HFFc6 (cell line): ENCODE data around the gene DYNC2I2. TPM values are rescaled to one million over a fixed set of nuclear protein-coding genes. Genes with fewer than 3 reads are reported as not detected.
A peak's percentile ranks its signal among the peaks of the same experiment; 100 is the strongest.

Source experiments
- DNase-seq: peaks from one replicate; pipeline ENCODE4 v3.0.0-alpha.2; 2018
- H3K27ac Mint-ChIP-seq: 2 replicates; pipeline ENCODE4 v1.8.0; 2020; ENCODE audit warnings: mild to moderate bottlenecking, mixed read lengths
- H3K27me3 Mint-ChIP-seq: 2 replicates; pipeline ENCODE4 v1.8.0; 2021; ENCODE audit warnings: mild to moderate bottlenecking, moderate library complexity, mixed read lengths; ENCODE audit not compliant: insufficient read depth
- H3K36me3 Mint-ChIP-seq: 2 replicates; pipeline ENCODE4 v1.8.0; 2021; ENCODE audit warnings: low read depth, mixed read lengths
- H3K4me1 Mint-ChIP-seq: 2 replicates; pipeline ENCODE4 v1.8.0; 2020; ENCODE audit warnings: low read depth, mixed read lengths
- H3K4me3 Mint-ChIP-seq: 2 replicates; pipeline ENCODE4 v1.8.0; 2020; ENCODE audit warnings: mild to moderate bottlenecking, moderate library complexity, mixed read lengths
- H3K9me3 Mint-ChIP-seq: 2 replicates; pipeline ENCODE4 v1.8.0; 2020; ENCODE audit warnings: mild to moderate bottlenecking, mixed read lengths
- total RNA-seq, 6 experiments: library from RNA; stranded (reverse); fragmentation: NEBNext Ultra II Directional; extraction: Animal tissue kit (Norgen Biotek cat#: 25700); gene quantifications; 2 replicates in 1 of 6; 3 replicates in 5 of 6; pipeline ENCODE4 v1.2.3, GENCODE V29; 2021
- TF ChIP-seq, protein P1 (sequence below): fragments of 200-600 bp; sonication (generic); IDR thresholded peaks from 2 replicates; pipeline ENCODE4 v1.5.0; 2021; ENCODE audit warnings: antibody characterized with exemption, mild to moderate bottlenecking

DYNC2I2 gene
- total RNA-seq, 6 experiments from 2014 or later: 34.5 to 51.7 (median 49.9) TPM

DNA sequence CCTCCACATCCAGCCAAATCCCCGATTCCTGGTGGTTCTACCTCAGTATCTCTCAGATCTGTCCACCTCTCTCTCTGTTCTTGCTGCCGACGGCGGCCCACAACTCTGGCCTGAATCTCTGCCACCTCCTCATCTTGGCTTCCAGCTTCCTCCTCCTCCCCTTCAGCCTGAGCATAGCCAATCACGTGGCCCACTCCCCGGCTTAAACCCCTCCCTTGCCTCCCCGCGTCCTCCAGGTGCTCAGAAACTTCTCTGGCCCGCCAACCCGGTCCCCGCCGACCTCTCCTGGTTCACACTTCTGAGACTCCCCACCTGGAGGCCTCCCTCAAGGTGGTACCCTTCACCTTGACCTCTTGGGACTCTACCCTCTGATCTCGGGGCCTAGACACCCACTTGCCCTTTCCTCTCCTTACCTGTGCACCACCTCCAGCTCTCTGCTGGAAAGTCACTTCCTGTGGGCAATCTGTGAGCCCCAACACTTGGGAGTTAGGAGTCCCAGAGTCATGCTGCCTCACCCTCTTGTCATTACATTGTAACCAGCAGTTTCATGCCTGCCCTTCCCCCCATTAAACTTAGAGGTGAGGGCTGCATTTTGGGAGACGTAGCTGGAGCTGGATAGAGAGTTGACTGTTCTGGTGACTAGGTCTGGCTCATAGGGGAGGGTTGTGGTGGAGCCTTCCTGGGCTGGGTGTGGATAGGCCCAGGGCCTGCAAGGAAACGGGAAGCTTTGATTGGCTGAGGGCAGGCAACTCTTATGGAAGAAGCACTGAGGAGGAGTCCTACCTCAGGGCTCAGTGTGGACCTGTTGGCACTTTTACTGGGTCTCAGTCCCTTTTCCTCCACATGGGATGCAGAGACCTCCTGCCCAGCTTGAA lies 27.9 kb upstream of the DYNC2I2 start:
- Mint-ChIP-seq H3K27me3 (peaks cover 5% of the 10 kb centered on the region; the same call in 1 of the 2 replicates), H3K4me3 (peak overlapping the region; percentile 100), H3K4me1 (peaks cover 44% of the 10 kb centered on the region), H3K27ac (peak overlapping the region; percentile 98), H3K9me3 (no peaks in the 10 kb centered on the region), H3K36me3 (peaks cover 4% of the 10 kb centered on the region; the same call in 1 of the 2 replicates)
- peak; percentile 79 for DNase-seq
- TF ChIP-seq, protein P1, sequence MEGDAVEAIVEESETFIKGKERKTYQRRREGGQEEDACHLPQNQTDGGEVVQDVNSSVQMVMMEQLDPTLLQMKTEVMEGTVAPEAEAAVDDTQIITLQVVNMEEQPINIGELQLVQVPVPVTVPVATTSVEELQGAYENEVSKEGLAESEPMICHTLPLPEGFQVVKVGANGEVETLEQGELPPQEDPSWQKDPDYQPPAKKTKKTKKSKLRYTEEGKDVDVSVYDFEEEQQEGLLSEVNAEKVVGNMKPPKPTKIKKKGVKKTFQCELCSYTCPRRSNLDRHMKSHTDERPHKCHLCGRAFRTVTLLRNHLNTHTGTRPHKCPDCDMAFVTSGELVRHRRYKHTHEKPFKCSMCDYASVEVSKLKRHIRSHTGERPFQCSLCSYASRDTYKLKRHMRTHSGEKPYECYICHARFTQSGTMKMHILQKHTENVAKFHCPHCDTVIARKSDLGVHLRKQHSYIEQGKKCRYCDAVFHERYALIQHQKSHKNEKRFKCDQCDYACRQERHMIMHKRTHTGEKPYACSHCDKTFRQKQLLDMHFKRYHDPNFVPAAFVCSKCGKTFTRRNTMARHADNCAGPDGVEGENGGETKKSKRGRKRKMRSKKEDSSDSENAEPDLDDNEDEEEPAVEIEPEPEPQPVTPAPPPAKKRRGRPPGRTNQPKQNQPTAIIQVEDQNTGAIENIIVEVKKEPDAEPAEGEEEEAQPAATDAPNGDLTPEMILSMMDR: no peak

DNA sequence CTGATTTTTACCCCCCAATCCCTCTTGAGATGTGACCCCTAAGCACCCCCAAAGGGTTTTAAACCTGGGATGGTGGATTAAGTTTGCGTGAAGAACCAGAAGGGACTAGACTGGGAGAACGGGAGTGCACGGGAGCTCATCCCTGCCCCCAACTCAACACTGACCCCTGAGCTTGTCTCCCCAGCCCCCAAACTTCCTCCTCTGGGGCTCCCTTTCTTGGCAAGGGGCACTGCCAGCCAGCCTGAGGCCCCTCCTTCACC lies 27.3 kb upstream of the DYNC2I2 start:
- H3K4me3 Mint-ChIP-seq: peak overlapping the region; percentile 100
- H3K4me1 Mint-ChIP-seq: peaks cover 44% of the 10 kb centered on the region
- H3K36me3 Mint-ChIP-seq: peaks cover 4% of the 10 kb centered on the region; the same call in 1 of the 2 replicates
- H3K9me3 Mint-ChIP-seq: no peaks in the 10 kb centered on the region
- H3K27me3 Mint-ChIP-seq: peaks cover 5% of the 10 kb centered on the region; the same call in 1 of the 2 replicates
- TF ChIP-seq, protein P1: no peak
- no peak for DNase-seq
- H3K27ac Mint-ChIP-seq: peak overlapping the region; percentile 98

DNA sequence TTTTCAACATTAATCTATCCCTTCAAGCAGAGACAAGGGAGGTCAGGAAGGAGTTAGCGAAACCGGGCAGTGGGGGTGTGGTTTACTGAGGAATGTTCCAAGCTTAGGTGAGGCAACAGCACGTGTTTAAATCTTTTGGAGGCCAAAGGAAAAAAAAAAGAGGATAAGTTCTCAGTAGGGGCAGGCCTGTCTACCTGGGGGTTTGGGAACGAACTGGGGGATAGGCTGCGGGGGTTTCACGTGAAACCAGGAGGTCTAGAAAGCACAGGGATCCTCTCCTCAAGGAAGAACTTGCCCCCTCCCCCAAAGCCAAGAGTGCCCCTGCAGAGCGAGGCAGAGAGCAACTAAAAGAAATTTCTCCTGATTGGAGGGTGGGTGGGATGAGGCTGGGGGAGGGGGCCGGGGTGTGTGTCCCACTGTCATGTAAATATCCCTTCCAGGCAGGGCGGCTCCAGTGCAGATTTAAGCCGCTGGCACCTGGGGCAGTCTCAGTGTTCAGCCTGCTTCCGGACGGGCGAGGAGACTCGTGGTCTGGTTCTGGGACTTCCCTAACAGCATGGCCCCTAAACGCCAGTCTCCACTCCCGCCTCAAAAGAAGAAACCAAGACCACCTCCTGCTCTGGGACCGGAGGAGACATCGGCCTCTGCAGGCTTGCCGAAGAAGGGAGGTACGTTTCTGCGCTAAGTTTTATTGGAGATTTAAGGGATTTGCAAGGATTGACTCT lies 26.9 kb upstream of the DYNC2I2 start:
- no peaks in the 10 kb centered on the region for H3K9me3 Mint-ChIP-seq
- no peak for DNase-seq
- H3K27ac Mint-ChIP-seq: peak overlapping the region; percentile 98
- TF ChIP-seq, protein P1: no peak
- H3K4me3 Mint-ChIP-seq: peak overlapping the region; percentile 100
- H3K27me3 Mint-ChIP-seq: peaks cover 5% of the 10 kb centered on the region; the same call in 1 of the 2 replicates
- peaks cover 43% of the 10 kb centered on the region for H3K4me1 Mint-ChIP-seq
- H3K36me3 Mint-ChIP-seq: peaks cover 4% of the 10 kb centered on the region; the same call in 1 of the 2 replicates

DNA sequence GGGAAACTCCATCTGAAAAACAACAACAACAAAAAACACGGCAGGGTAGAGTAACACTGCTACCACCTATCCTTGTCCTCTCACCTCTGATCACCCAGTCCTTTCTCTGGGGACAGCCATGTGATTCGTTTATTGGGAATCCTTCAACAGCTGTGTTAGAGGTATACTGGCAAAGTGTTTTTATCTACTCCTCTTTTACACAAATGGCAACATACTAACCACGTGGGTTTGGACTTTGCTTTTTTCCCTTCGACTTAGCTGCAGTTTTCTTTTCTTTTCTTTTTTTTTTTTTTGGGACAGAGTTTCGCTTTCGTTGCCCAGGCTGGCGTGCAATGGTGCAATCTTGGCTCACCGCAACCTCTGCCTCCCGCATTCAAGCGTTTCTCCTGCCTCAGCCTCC lies 21.1 kb upstream of the DYNC2I2 start:
- Mint-ChIP-seq H3K27ac (no peak overlapping the region), H3K27me3 (peaks cover 2% of the 10 kb centered on the region), H3K4me3 (no peak overlapping the region), H3K9me3 (no peaks in the 10 kb centered on the region), H3K4me1 (no peaks in the 10 kb centered on the region; the same call in 1 of the 2 replicates), H3K36me3 (peaks cover 4% of the 10 kb centered on the region; the same call in 1 of the 2 replicates)
- TF ChIP-seq, protein P1: no peak
- no peak for DNase-seq

DNA sequence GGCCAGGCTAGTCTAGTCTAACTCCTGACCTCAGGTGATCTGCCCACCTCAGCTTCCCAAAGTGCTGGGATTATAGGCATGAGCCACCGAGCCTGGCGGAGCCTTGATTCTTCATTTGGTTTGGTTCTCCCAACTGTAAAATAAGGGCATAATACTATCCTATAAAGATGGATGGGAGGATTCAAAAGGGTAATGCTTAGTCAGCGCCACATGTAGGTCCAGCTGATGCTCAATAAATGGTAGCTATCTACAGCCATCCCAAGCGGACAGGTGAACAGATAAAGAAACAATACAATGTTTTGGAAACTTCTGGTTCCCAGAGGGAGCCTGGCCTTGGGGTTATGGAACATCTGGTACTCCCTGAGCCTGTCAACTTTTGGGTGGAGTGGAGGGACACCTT lies 18.7 kb upstream of the DYNC2I2 start:
- no peaks in the 10 kb centered on the region for H3K9me3 Mint-ChIP-seq
- no peaks in the 10 kb centered on the region for H3K36me3 Mint-ChIP-seq
- TF ChIP-seq, protein P1: no peak

More for the DNA sequence above, 18.7 kb upstream of the DYNC2I2 start:
- Mint-ChIP-seq H3K27ac (no peak overlapping the region), H3K4me1 (no peaks in the 10 kb centered on the region), H3K27me3 (no peaks in the 10 kb centered on the region; the same call in none of the 2 replicates), H3K4me3 (no peak overlapping the region)
- DNase-seq: no peak
